WERI-Rb-1 (cell line): ENCODE measurements around the gene ASZ1.

Experiments
- DNase-seq: peaks from one replicate; pipeline ENCODE4 v3.0.0-alpha.2; 2020
- H3K27ac ChIP-seq: fragments of 250-450 bp; sonication (Bioruptor Pico); 2 replicates; pipeline ENCODE4 v1.5.1; 2020; ENCODE audit warnings: mild to moderate bottlenecking, moderate library complexity
- H3K27me3 ChIP-seq: fragments of 250-450 bp; sonication (Bioruptor Pico); 2 replicates; pipeline ENCODE4 v1.5.1; 2021; ENCODE audit warnings: mild to moderate bottlenecking, low read depth, moderate library complexity; ENCODE audit not compliant: insufficient read depth, severe bottlenecking
- H3K36me3 ChIP-seq: fragments of 250-450 bp; sonication (Bioruptor Pico); 2 replicates; pipeline ENCODE4 v1.5.1; 2020; ENCODE audit warnings: mild to moderate bottlenecking, moderate library complexity
- H3K4me3 ChIP-seq: 2 replicates; pipeline ENCODE4 v1.5.1; 2011; ENCODE audit warnings: low read depth, mild to moderate bottlenecking, control low read depth, low read length
- H3K9me3 ChIP-seq: fragments of 250-450 bp; sonication (Bioruptor Pico); 2 replicates; pipeline ENCODE4 v1.5.1; 2021; ENCODE audit warnings: mild to moderate bottlenecking, moderate library complexity; ENCODE audit not compliant: severe bottlenecking
- TF ChIP-seq, protein P1 (sequence below): IDR thresholded peaks from 2 replicates; pipeline ENCODE4 v1.5.1; 2011; ENCODE audit warnings: low read depth, mild to moderate bottlenecking, control low read depth, inconsistent platforms, low read length

Gene ASZ1

DNA sequence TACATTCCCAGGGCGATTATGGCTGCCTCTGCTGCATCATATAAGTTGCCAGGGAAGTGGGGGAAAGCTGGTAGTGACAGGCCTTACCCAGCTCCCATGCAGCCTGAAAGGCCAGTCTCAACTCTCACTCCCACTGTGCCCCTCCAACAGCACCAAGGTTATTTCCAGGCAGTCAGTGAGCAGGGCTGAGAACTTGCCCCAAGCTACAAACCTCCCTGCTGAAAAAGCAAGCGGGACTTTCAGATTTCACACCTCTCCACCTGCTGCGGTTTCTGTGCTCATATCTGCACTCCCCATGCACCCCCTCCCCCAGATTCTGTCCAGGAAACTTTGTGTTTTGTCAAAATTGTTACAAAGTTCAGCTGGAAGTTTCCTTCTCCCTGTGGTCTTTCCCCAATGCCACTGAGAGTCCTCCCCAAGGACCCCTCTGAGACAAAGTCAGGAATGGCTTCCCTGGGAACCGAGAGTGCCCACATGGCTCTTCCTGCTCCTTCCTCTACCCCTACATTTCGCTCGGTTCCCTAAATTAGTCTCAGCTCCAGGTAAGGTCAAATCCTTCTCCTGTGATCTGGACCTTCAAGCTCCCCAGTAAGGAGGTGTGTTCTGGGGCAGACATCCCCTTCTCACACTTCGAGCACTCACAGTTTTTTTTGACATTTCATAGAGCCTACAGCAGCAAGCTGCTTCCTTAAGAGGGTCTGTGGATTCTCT is 79.2 kb downstream of the ASZ1 start:
- no peak for DNase-seq
- Histone ChIP-seq H3K27me3 (peaks cover 10% of the 10 kb centered on the region), H3K4me3 (no peak overlapping the region), H3K27ac (no peak overlapping the region), H3K9me3 (no peaks in the 10 kb centered on the region), H3K36me3 (no peaks in the 10 kb centered on the region)
- TF ChIP-seq, protein P1, sequence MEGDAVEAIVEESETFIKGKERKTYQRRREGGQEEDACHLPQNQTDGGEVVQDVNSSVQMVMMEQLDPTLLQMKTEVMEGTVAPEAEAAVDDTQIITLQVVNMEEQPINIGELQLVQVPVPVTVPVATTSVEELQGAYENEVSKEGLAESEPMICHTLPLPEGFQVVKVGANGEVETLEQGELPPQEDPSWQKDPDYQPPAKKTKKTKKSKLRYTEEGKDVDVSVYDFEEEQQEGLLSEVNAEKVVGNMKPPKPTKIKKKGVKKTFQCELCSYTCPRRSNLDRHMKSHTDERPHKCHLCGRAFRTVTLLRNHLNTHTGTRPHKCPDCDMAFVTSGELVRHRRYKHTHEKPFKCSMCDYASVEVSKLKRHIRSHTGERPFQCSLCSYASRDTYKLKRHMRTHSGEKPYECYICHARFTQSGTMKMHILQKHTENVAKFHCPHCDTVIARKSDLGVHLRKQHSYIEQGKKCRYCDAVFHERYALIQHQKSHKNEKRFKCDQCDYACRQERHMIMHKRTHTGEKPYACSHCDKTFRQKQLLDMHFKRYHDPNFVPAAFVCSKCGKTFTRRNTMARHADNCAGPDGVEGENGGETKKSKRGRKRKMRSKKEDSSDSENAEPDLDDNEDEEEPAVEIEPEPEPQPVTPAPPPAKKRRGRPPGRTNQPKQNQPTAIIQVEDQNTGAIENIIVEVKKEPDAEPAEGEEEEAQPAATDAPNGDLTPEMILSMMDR = no peak

DNA sequence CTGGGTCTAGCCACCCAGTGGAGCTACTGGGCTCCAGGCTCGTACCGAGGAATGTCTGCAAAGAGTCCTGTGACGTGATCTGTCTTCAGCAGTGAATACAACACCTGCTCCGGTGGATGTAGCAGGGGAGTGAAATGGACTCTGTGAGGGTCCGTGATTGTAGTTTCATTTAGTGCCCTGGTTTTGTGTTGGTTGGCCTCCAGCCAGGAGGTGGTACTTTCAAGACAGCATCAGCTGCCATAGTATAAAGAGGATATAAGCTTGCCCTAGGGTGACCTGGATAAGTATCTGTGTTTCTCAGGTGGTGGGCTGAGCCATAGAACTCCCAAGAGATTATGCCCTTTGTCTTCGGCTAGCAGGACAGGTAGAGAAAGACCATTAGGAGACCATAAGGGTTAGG is 79.8 kb downstream of the ASZ1 start:
- TF ChIP-seq, protein P1 = no peak
- H3K4me3 ChIP-seq = no peak overlapping the region
- DNase-seq = no peak
- H3K36me3 ChIP-seq = no peaks in the 10 kb centered on the region
- H3K27ac ChIP-seq = no peak overlapping the region
- H3K27me3 ChIP-seq = peaks cover 8% of the 10 kb centered on the region
- no peaks in the 10 kb centered on the region for H3K9me3 ChIP-seq

DNA sequence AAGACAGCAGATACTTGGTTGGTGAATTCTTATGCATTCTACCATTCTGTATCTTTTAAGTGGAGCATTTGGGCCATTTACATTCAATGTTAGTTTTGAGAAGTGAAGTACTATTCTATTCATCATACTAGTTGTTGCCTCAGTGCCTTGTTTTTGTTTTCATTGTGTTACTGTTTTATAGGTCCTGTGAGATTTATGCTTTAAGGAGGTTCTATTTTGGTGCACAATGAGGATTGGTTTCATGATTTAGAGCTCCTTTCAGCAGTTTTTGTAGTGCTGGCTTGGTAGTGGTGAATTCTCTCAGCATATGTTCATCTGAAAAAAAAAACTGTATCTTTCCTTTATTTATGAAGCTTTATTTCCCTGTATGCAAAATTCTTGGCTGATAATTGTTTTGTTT is 81.1 kb downstream of the ASZ1 start:
- no peaks in the 10 kb centered on the region for H3K9me3 ChIP-seq
- H3K27ac ChIP-seq = no peak overlapping the region
- no peak for DNase-seq
- TF ChIP-seq, protein P1 = no peak
- H3K4me3 ChIP-seq = no peak overlapping the region
- H3K36me3 ChIP-seq = no peaks in the 10 kb centered on the region
- H3K27me3 ChIP-seq = peaks cover 8% of the 10 kb centered on the region

DNA sequence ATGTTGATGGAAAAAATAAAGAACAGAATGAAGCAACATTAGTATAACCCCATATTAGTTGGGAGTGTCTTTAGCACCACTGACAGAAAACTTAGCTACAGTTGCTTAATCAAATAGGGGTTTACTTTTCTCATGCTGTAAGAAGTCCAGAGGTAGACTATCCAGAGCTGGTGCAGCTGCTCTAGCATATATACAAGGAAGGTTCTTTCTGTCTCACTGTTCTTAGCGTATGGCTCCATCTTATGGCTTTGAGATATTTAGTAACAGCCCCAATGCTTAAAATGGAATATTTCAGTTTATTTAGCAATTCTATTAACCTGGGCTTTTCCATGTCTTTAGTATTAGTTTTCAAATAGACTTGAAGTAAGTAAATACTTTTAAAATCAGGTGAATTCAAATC is 89.3 kb downstream of the ASZ1 start:
- H3K4me3 ChIP-seq = no peak overlapping the region
- H3K27me3 ChIP-seq = peaks cover 34% of the 10 kb centered on the region
- H3K9me3 ChIP-seq = no peaks in the 10 kb centered on the region
- DNase-seq = no peak
- H3K27ac ChIP-seq = no peak overlapping the region
- TF ChIP-seq, protein P1 = no peak
- no peaks in the 10 kb centered on the region for H3K36me3 ChIP-seq

DNA sequence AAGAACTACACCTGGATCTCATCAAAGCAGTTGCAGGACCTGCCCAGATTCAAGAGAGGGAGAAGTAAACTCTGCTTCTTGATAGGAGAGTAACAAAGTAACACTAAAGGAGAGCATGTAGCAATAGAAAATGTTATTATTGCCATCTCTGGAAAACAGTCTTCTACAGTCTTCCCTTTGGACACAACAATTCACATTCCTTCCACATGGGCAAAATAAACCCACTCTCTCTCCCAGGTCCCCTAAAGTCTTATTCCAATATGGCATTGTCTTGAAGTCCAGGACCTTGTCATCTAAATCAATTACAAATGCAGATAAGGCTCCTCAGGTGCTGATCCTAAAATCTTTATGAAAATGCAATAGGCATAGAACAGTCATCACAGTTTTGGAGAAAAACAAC is 94.1 kb downstream of the ASZ1 start:
- H3K27me3 ChIP-seq = peaks cover 19% of the 10 kb centered on the region
- no peak for DNase-seq
- no peaks in the 10 kb centered on the region for H3K36me3 ChIP-seq
- TF ChIP-seq, protein P1 = no peak
- no peaks in the 10 kb centered on the region for H3K9me3 ChIP-seq
- no peak overlapping the region for H3K27ac ChIP-seq
- H3K4me3 ChIP-seq = no peak overlapping the region

DNA sequence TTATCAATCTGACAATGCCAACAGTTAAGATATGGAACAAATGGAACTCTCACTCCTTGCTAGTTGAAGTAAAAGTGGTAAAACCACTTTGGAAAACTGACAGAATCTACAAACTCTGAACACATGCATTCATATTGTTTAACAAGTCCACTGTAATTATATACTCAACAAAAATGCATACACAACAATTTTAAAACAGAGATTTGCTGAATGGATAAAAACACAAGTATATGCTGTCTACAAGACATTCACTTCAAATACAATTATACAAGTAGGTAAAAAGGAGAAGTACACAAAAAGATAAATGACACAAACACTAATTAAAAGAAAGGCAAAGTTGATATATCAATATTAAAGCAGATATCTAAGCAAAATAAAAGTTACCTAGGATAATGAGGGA is 95.3 kb downstream of the ASZ1 start:
- H3K9me3 ChIP-seq = no peaks in the 10 kb centered on the region
- no peak overlapping the region for H3K27ac ChIP-seq
- TF ChIP-seq, protein P1 = no peak
- H3K4me3 ChIP-seq = no peak overlapping the region
- H3K36me3 ChIP-seq = no peaks in the 10 kb centered on the region
- no peak for DNase-seq
- H3K27me3 ChIP-seq = peaks cover 20% of the 10 kb centered on the region
